WI38 (cell line): Measurements from ENCODE around the gene FGG.
"Not testable (repeated sequence)": the region's sequence is repeated elsewhere in the genome, so short reads cannot be mapped to it uniquely, and the experiment has no call there.

Experiments
- H3K4me3 ChIP-seq: 2 replicates; pipeline ENCODE4 v1.5.1; 2011; ENCODE audit warnings: low read depth, mild to moderate bottlenecking, control low read depth, low read length
- CTCF ChIP-seq: IDR thresholded peaks from 2 replicates; pipeline ENCODE4 v1.5.1; 2012; ENCODE audit warnings: low read depth, mild to moderate bottlenecking, control low read depth, low read length

Gene FGG

GRCh38 chr4:154604696-154605200, 7.7 kb downstream of the FGG start:
- TF ChIP-seq CTCF: no peak
- H3K4me3 ChIP-seq: no peak overlapping the region

DNA sequence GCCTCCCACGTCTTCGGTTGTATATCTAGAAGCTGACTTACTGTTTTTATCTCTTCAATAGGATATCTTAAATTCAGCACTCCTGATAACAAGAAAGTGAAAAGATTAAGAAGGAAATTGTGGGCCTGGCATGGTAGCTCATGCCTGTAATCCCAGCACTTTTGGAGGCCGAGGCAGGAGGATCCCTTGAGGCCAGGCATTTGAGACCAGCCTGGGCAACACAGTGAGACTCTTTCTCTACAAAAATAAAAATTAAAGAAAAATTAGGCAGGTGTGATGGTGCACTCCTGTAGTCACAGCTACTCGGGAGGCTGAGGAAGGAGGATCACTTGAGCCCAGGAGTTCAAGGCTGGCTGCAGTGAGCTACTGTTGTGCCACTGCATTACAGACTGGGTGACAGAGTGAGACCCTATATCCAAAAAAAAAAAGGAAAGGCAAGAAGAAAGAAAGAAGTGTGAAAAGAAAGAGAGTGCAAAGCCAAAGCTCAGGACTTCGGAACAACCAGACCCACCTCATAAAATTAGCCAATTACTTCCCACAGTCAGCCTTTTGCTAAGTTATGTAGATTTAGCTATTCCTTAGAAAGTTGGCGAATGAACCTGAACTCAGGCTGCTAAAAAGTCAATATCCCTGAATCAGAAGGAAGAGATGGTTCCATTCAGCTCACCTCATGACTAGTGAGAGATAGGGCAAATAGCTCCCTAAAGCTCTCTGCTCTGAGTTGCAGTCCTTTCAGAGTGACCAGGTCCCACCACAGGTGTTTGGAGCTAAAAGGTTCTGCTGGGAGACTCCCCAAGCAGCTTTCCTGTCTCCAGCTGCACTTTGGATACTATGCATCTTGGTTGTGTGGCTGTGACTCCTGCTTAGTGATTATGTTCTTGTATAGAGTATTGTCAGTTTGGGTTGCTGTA, 9.2 kb downstream of the FGG start:
- no peak for TF ChIP-seq CTCF
- no peak overlapping the region for H3K4me3 ChIP-seq

- H3K4me3 ChIP-seq: no peak overlapping the region
- no peak for TF ChIP-seq CTCF
Observed at GRCh38 chr4:154602404-154603020, 9.9 kb downstream of the FGG start.

GRCh38 chr4:154597798-154598774, 14.4 kb downstream of the FGG start:
- H3K4me3 ChIP-seq: no peak overlapping the region
- TF ChIP-seq CTCF: no peak

GRCh38 chr4:154597281-154597680, 15.2 kb downstream of the FGG start:
- not testable (repeated sequence) for H3K4me3 ChIP-seq

DNA sequence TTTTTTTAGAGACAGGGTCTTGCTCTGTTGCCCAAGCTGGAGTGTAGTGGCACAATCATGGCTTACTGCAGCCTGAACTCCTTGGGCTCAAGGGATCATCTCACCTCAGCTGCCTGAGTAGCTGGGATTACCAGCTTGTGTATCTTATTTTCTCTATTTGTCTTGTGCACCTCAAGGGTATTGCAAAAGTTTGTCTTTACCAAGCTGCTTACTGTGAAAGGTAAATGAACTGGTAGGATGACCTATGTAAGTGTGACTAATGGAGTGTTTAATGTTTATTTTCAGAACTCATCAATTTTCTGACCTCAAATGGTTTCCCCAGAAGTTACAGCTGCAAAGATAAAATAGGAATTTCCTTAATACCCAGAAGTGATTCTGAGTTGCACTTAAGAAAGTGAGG, 16.6 kb downstream of the FGG start:
- no peak for TF ChIP-seq CTCF

GRCh38 chr4:154594343-154594742, 18.1 kb downstream of the FGG start:
- not testable (repeated sequence) for H3K4me3 ChIP-seq

More for the DNA sequence above, 16.6 kb downstream of the FGG start:
- H3K4me3 ChIP-seq: no peak overlapping the region
